Calu3 (cell line): ENCODE results near the gene TBXAS1. TPM values are rescaled to one million over a fixed set of nuclear protein-coding genes. Genes with fewer than 3 reads are reported as not detected.

ENCODE experiments used
- BruUV-seq: library from RNA; stranded (reverse); fragments of 400-500 nt; replicated peaks from 2 replicates; lab custom pipeline; 2021; lab: Mats Ljungman, UMichigan
- CTCF ChIA-PET: fragments of 300-600 bp; sonication (Branson Sonifier 250); formaldehyde crosslinking; loops from one replicate; lab custom pipeline; 2022; ENCODE audit warnings: antibody characterized with exemption; lab: Charles Lee
- DNase-seq: peaks from one replicate; pipeline ENCODE4 v3.0.0; 2022
- H3K27ac Mint-ChIP-seq: one replicate; pipeline ENCODE4 v1.8.0; 2022; ENCODE audit warnings: mixed read lengths; ENCODE audit not compliant: unreplicated experiment
- H3K27me3 Mint-ChIP-seq: one replicate; pipeline ENCODE4 v1.8.0; 2022; ENCODE audit warnings: mixed read lengths; ENCODE audit not compliant: unreplicated experiment
- H3K36me3 Mint-ChIP-seq: one replicate; pipeline ENCODE4 v1.8.0; 2022; ENCODE audit warnings: mild to moderate bottlenecking, moderate library complexity, mixed read lengths; ENCODE audit not compliant: insufficient read depth, unreplicated experiment
- H3K4me1 Mint-ChIP-seq: one replicate; pipeline ENCODE4 v1.8.0; 2022; ENCODE audit warnings: mild to moderate bottlenecking, low read depth, mixed read lengths; ENCODE audit not compliant: unreplicated experiment
- H3K4me3 Mint-ChIP-seq: one replicate; pipeline ENCODE4 v1.8.0; 2022; ENCODE audit warnings: mild to moderate bottlenecking, low read depth, moderate library complexity, mixed read lengths; ENCODE audit not compliant: unreplicated experiment
- H3K9me3 Mint-ChIP-seq: one replicate; pipeline ENCODE4 v1.8.0; 2022; ENCODE audit warnings: low read depth, mixed read lengths; ENCODE audit not compliant: unreplicated experiment
- intact Hi-C: fragments of 100-400 bp; cut with micrococcal nuclease; formaldehyde crosslinking; loops from one replicate; pipeline ENCODE4 v1.10.0; 2022; ENCODE audit not compliant: unreplicated experiment
- total RNA-seq: library from RNA; stranded (reverse); gene quantifications from 2 replicates; pipeline ENCODE4 v1.2.3, GENCODE V29; 2022
- TF ChIP-seq, protein P1 (sequence below): fragments of 200-600 bp; IDR thresholded peaks from one replicate; pipeline ENCODE4 v1.8.0; 2022; ENCODE audit warnings: antibody characterized with exemption; ENCODE audit not compliant: unreplicated experiment

TBXAS1 gene
- total RNA-seq, 1 experiment from 2014 or later = 33.0 TPM

DNA sequence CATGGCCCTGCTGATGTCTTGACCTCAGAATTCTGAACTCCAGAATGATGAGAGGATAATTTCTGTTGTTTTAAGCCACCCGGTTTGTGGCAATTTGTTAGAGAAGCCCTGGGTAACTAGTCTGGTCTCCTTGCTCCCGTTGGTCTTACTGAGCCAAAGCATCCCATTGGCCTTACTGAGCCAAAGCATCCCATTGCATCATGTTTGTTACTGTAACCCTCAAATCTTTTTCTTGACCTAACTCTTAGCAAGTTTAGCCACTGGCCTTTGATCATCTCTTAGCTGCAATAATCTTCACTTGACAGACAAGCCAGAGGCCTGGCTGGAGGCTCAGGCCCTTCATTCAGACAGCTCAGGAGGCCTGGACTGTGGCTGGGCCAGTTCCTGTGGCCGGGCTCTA is 21.8 kb downstream of the TBXAS1 start:
- H3K36me3 Mint-ChIP-seq = no peaks in the 10 kb centered on the region
- TF ChIP-seq, protein P1, sequence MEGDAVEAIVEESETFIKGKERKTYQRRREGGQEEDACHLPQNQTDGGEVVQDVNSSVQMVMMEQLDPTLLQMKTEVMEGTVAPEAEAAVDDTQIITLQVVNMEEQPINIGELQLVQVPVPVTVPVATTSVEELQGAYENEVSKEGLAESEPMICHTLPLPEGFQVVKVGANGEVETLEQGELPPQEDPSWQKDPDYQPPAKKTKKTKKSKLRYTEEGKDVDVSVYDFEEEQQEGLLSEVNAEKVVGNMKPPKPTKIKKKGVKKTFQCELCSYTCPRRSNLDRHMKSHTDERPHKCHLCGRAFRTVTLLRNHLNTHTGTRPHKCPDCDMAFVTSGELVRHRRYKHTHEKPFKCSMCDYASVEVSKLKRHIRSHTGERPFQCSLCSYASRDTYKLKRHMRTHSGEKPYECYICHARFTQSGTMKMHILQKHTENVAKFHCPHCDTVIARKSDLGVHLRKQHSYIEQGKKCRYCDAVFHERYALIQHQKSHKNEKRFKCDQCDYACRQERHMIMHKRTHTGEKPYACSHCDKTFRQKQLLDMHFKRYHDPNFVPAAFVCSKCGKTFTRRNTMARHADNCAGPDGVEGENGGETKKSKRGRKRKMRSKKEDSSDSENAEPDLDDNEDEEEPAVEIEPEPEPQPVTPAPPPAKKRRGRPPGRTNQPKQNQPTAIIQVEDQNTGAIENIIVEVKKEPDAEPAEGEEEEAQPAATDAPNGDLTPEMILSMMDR = no peak
- intact Hi-C loops = no loop called here
- H3K9me3 Mint-ChIP-seq = peaks cover 3% of the 10 kb centered on the region
- no peak for DNase-seq
- H3K4me1 Mint-ChIP-seq = no peaks in the 10 kb centered on the region
- no peak overlapping the region for H3K4me3 Mint-ChIP-seq
- CTCF ChIA-PET = interaction anchor here (0.6 kb wide), 1 partner anchor 357 kb away, joined by 3 read pairs; no protein-coding TSS in a partner anchor
- H3K27me3 Mint-ChIP-seq = no peaks in the 10 kb centered on the region
- no peak overlapping the region for H3K27ac Mint-ChIP-seq
- BruUV-seq = no TSS peak

DNA sequence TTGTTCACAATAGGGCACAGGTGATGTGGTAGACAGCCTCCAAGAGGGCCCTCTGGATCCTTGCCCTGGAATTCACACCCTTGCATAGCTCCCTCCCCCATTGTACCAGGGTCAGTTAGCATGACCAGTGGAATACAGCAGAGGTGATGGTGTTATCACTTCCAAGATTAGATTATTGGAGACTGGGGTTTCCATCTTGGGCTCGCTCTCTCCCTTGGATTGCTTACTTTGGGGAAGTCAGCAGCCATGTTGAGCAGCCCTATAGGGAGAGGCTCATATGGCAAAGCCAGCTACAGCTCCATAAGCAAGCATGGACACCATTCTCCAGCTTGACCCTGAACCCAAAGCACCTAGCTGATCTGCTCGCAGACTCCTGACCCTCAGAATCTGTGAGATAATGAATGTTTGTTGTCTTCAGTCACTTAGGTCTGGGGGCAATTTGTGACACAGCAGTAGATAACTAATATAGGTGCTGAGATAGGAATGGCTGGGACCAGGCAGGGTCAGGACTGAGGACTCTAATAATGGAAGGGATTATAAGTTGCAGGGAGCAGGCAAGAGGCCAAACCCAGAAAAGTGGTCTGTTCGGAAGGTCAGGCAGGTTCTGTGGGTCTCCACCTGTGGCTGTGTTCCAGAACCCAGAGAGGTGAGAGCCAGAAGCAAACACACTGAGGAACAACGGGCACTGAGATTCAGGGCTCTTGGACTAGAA is 22.9 kb downstream of the TBXAS1 start:
- Mint-ChIP-seq H3K4me3 (no peak overlapping the region), H3K36me3 (no peaks in the 10 kb centered on the region), H3K4me1 (no peaks in the 10 kb centered on the region), H3K9me3 (peaks cover 3% of the 10 kb centered on the region), H3K27me3 (no peaks in the 10 kb centered on the region), H3K27ac (no peak overlapping the region)
- CTCF ChIA-PET = interaction anchor here (0.7 kb wide), 1 partner anchor 182 kb away, joined by 5 read pairs; no protein-coding TSS in a partner anchor
- intact Hi-C loops = no loop called here
- no TSS peak for BruUV-seq
- TF ChIP-seq, protein P1 = no peak
- no peak for DNase-seq

- peaks cover 2% of the 10 kb centered on the region for H3K9me3 Mint-ChIP-seq
- no peaks in the 10 kb centered on the region for H3K36me3 Mint-ChIP-seq
- intact Hi-C loops = no loop called here
- TF ChIP-seq, protein P1 = no peak
- no TSS peak for BruUV-seq
- H3K27me3 Mint-ChIP-seq = no peaks in the 10 kb centered on the region
- no peak overlapping the region for H3K27ac Mint-ChIP-seq
- no peak overlapping the region for H3K4me3 Mint-ChIP-seq
- no peaks in the 10 kb centered on the region for H3K4me1 Mint-ChIP-seq
- CTCF ChIA-PET = interaction anchor here (0.7 kb wide), 1 partner anchor 183 kb away, joined by 5 read pairs; no protein-coding TSS in a partner anchor
- no peak for DNase-seq
These were observed 23.4 kb downstream of the TBXAS1 start for GRCh38 chr7:139852482-139852845.

- H3K27me3 Mint-ChIP-seq = no peaks in the 10 kb centered on the region
- no TSS peak for BruUV-seq
- intact Hi-C loops = no loop called here
- no peak for DNase-seq
- TF ChIP-seq, protein P1 = no peak
- H3K4me3 Mint-ChIP-seq = no peak overlapping the region
- no peak overlapping the region for H3K27ac Mint-ChIP-seq
- CTCF ChIA-PET = no interaction called here
- no peaks in the 10 kb centered on the region for H3K4me1 Mint-ChIP-seq
- H3K9me3 Mint-ChIP-seq = no peaks in the 10 kb centered on the region
- no peaks in the 10 kb centered on the region for H3K36me3 Mint-ChIP-seq
These were observed 24.6 kb downstream of the TBXAS1 start for GRCh38 chr7:139853506-139854123.
